ENCODE measurements around the gene ACVRL1. TPM values are rescaled to one million over a fixed set of nuclear protein-coding genes. Genes with fewer than 3 reads are reported as not detected.

ACVRL1 gene
- total RNA-seq, 1 experiment from 2014 or later, result not detected

- no peak for DNase-seq (ENCODE audit: unreplicated experiment)
- ChIA-PET CTCF (interaction anchor here (0.5 to 1.6 kb wide), 8 partner anchors 9 to 850 kb away, joined by 3 to 6 read pairs (median 4); no protein-coding TSS in a partner anchor), POLR2A (no interaction called here)
- Mint-ChIP-seq H3K27ac (ENCODE audit: low read depth, unreplicated experiment) (no peak overlapping the region), H3K4me1 (ENCODE audit: insufficient read depth, unreplicated experiment) (no peaks in the 10 kb centered on the region), H3K27me3 (ENCODE audit: insufficient read depth, unreplicated experiment) (no peaks in the 10 kb centered on the region), H3K9me3 (ENCODE audit: unreplicated experiment) (no peaks in the 10 kb centered on the region), H3K36me3 (ENCODE audit: insufficient read depth, unreplicated experiment) (no peaks in the 10 kb centered on the region), H3K4me3 (ENCODE audit: unreplicated experiment) (no peak overlapping the region)
- no TSS peak for BruUV-seq (replicated peaks)
- no peak for TF ChIP-seq CTCF (IDR thresholded peaks at IDR 0.05; ENCODE audit: unreplicated experiment)
- intact Hi-C loops (cut with micrococcal nuclease), result no loop called here
Observed at GRCh38 chr12:51863933-51864832, 43.1 kb upstream of the ACVRL1 start.

- ChIA-PET CTCF (interaction anchor here (0.6 to 1.6 kb wide), 5 partner anchors 8 to 444 kb away, joined by 3 to 6 read pairs (median 4); no protein-coding TSS in a partner anchor), POLR2A (no interaction called here)
- no peaks in the 10 kb centered on the region for H3K4me1 Mint-ChIP-seq (ENCODE audit: insufficient read depth, unreplicated experiment)
- no peaks in the 10 kb centered on the region for H3K27me3 Mint-ChIP-seq (ENCODE audit: insufficient read depth, unreplicated experiment)
- H3K27ac Mint-ChIP-seq (ENCODE audit: low read depth, unreplicated experiment), result no peak overlapping the region
- no peak overlapping the region for H3K4me3 Mint-ChIP-seq (ENCODE audit: unreplicated experiment)
- H3K9me3 Mint-ChIP-seq (ENCODE audit: unreplicated experiment), result no peaks in the 10 kb centered on the region
- H3K36me3 Mint-ChIP-seq (ENCODE audit: insufficient read depth, unreplicated experiment), result no peaks in the 10 kb centered on the region
- no peak for DNase-seq (ENCODE audit: unreplicated experiment)
- no TSS peak for BruUV-seq (replicated peaks)
- TF ChIP-seq CTCF (IDR thresholded peaks at IDR 0.05; ENCODE audit: unreplicated experiment), result no peak
- intact Hi-C loops (cut with micrococcal nuclease), result no loop called here
Observed at GRCh38 chr12:51864833-51865670, 42.3 kb upstream of the ACVRL1 start.

- DNase-seq (ENCODE audit: unreplicated experiment), result no peak
- Mint-ChIP-seq H3K27ac (ENCODE audit: low read depth, unreplicated experiment) (no peak overlapping the region), H3K27me3 (ENCODE audit: insufficient read depth, unreplicated experiment) (no peaks in the 10 kb centered on the region), H3K4me1 (ENCODE audit: insufficient read depth, unreplicated experiment) (no peaks in the 10 kb centered on the region), H3K36me3 (ENCODE audit: insufficient read depth, unreplicated experiment) (no peaks in the 10 kb centered on the region), H3K9me3 (ENCODE audit: unreplicated experiment) (no peaks in the 10 kb centered on the region), H3K4me3 (ENCODE audit: unreplicated experiment) (no peak overlapping the region)
- TF ChIP-seq CTCF (IDR thresholded peaks at IDR 0.05; ENCODE audit: unreplicated experiment), result no peak
- ChIA-PET CTCF (interaction anchor here (1.7 kb wide), 1 partner anchor 9 kb away, joined by 10 read pairs; no protein-coding TSS in a partner anchor), POLR2A (no interaction called here)
- BruUV-seq (replicated peaks), result no TSS peak
- intact Hi-C loops (cut with micrococcal nuclease), result no loop called here
Observed at GRCh38 chr12:51865757-51866270, 41.5 kb upstream of the ACVRL1 start.

GRCh38 chr12:51866324-51866723 lies 41.0 kb upstream of the ACVRL1 start:
- no peak for DNase-seq (ENCODE audit: unreplicated experiment)
- no peaks in the 10 kb centered on the region for H3K4me1 Mint-ChIP-seq (ENCODE audit: insufficient read depth, unreplicated experiment)
- BruUV-seq (replicated peaks), result no TSS peak
- ChIA-PET POLR2A (no interaction called here), CTCF (interaction anchor here (0.6 to 1.7 kb wide), 4 partner anchors 8 to 499 kb away, joined by 3 to 10 read pairs (median 4); no protein-coding TSS in a partner anchor)
- H3K27ac Mint-ChIP-seq (ENCODE audit: low read depth, unreplicated experiment), result no peak overlapping the region
- no peaks in the 10 kb centered on the region for H3K9me3 Mint-ChIP-seq (ENCODE audit: unreplicated experiment)
- intact Hi-C loops (cut with micrococcal nuclease), result no loop called here
- H3K27me3 Mint-ChIP-seq (ENCODE audit: insufficient read depth, unreplicated experiment), result no peaks in the 10 kb centered on the region
- H3K36me3 Mint-ChIP-seq (ENCODE audit: insufficient read depth, unreplicated experiment), result no peaks in the 10 kb centered on the region
- H3K4me3 Mint-ChIP-seq (ENCODE audit: unreplicated experiment), result no peak overlapping the region
- no peak for TF ChIP-seq CTCF (IDR thresholded peaks at IDR 0.05; ENCODE audit: unreplicated experiment)
